Hepatocyte (in vitro differentiated cells): ENCODE measurements around the gene B4GALT3.

Experiments used
- CTCF ChIP-seq: fragments of 200-600 bp; sonication (generic); IDR thresholded peaks from 2 replicates; pipeline ENCODE4 v1.5.1; 2016; ENCODE audit warnings: antibody characterized with exemption, mild to moderate bottlenecking; ENCODE audit not compliant: poor library complexity
- EZH2 ChIP-seq: fragments of 200-600 bp; sonication (generic); IDR thresholded peaks from 2 replicates; pipeline ENCODE4 v1.6.1; 2016; ENCODE audit warnings: antibody characterized with exemption, mild to moderate bottlenecking, borderline replicate concordance
- EZH2phosphoT487 ChIP-seq: fragments of 200-600 bp; sonication (generic); IDR thresholded peaks from one replicate; pipeline ENCODE4 v1.6.1; 2018; ENCODE audit warnings: antibody characterized with exemption, mild to moderate bottlenecking, low read depth, moderate library complexity; ENCODE audit not compliant: unreplicated experiment, severe bottlenecking

DNA sequence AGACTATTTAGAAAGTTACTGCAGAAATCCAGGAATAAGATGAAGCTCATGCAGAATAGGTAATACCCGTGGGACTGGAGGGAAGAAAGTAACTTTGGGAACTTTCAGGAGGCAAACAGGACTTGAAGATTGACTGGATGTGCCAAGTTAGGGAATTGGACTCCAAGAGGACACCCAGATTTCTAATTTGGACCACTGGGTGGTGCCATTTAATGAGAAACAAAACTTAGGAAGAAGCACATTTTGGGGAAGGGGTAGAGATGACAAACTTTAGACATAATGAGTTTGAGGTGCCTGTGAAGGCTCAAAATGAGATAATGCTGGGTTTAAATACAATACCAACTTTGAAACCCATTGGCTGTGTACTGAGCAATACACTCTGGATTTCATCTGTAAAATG lies 3.3 kb upstream of the B4GALT3 start:
- peak; percentile 24 for TF ChIP-seq CTCF
- no peak for TF ChIP-seq EZH2
- no peak for TF ChIP-seq EZH2phosphoT487
